ENCODE measurements around the gene EVI5.

GRCh38 chr1:92572520-92572919 is 212.4 kb downstream of the EVI5 start:
- TF ChIP-seq GATA2 (IDR thresholded peaks at IDR 0.05; ENCODE audit: low read depth, low read length): no peak
- TF ChIP-seq GATA3 (IDR thresholded peaks at IDR 0.05; ENCODE audit: low read depth, low read length): no peak

Measured in SH-SY5Y (cell line).